GM19372 (cell line): Measurements from ENCODE around the gene HDGFL3.
"Not testable (repeated sequence)": the region's sequence is repeated elsewhere in the genome, so short reads cannot be mapped to it uniquely, and the experiment has no call there.

Experiments used
- ATAC-seq: cut with Tn5 transposase; IDR thresholded peaks from one replicate; pipeline ENCODE4 v1.9.1; 2021; ENCODE audit warnings: mild to moderate bottlenecking, low read depth, moderate library complexity; ENCODE audit not compliant: unreplicated experiment

The HDGFL3 gene

GRCh38 chr15:83207660-83208366 is at the start of gene HDGFL3:
TSS of gene HDGFL3 (minus strand) at chr15:83207823. CDS start at chr15:83207414, 409 bp downstream.
- ATAC-seq: peak; percentile 42

GRCh38 chr15:83250781-83251180 is 43.2 kb upstream of the HDGFL3 start:
- no peak for ATAC-seq

- no peak for ATAC-seq
Observed at GRCh38 chr15:83249030-83249343, 41.4 kb upstream of the HDGFL3 start.

- ATAC-seq: no peak
Observed at GRCh38 chr15:83248151-83249029, 40.8 kb upstream of the HDGFL3 start.

GRCh38 chr15:83243634-83244033 is 36.0 kb upstream of the HDGFL3 start:
- ATAC-seq: no peak

GRCh38 chr15:83230242-83230641 is 22.6 kb upstream of the HDGFL3 start:
- ATAC-seq: no peak

GRCh38 chr15:83225449-83225848 is 17.8 kb upstream of the HDGFL3 start:
- ATAC-seq: no peak

GRCh38 chr15:83221781-83222180 is 14.2 kb upstream of the HDGFL3 start:
- not testable (repeated sequence) for ATAC-seq

GRCh38 chr15:83219026-83219425 is 11.4 kb upstream of the HDGFL3 start:
- ATAC-seq: no peak

- no peak for ATAC-seq
Observed at GRCh38 chr15:83215306-83215705, 7.7 kb upstream of the HDGFL3 start.

GRCh38 chr15:83210619-83211018 is 3.0 kb upstream of the HDGFL3 start:
- ATAC-seq: no peak

- no peak for ATAC-seq
Observed at GRCh38 chr15:83209333-83209732, 1.7 kb upstream of the HDGFL3 start.

GRCh38 chr15:83208367-83208661 is 691 bp upstream of the HDGFL3 start:
- no peak for ATAC-seq

GRCh38 chr15:83207009-83207659 is 489 bp downstream of the HDGFL3 start:
- peak; percentile 25 for ATAC-seq

GRCh38 chr15:83206526-83207008 is 1.1 kb downstream of the HDGFL3 start:
- no peak for ATAC-seq

GRCh38 chr15:83205725-83206324 is 1.8 kb downstream of the HDGFL3 start:
- no peak for ATAC-seq

- no peak for ATAC-seq
Observed at GRCh38 chr15:83204697-83205096, 2.9 kb downstream of the HDGFL3 start.

- no peak for ATAC-seq
Observed at GRCh38 chr15:83203543-83203942, 4.1 kb downstream of the HDGFL3 start.

GRCh38 chr15:83200589-83200988 is 7.0 kb downstream of the HDGFL3 start:
- no peak for ATAC-seq

GRCh38 chr15:83200162-83200561 is 7.5 kb downstream of the HDGFL3 start:
- no peak for ATAC-seq

GRCh38 chr15:83199288-83199687 is 8.3 kb downstream of the HDGFL3 start:
- ATAC-seq: peak; percentile 74
